HG03565 (cell line): Measurements from ENCODE around the gene MED23.
"Not testable (repeated sequence)": the region's sequence is repeated elsewhere in the genome, so short reads cannot be mapped to it uniquely, and the experiment has no call there.

Experiments used
- ATAC-seq: cut with Tn5 transposase; IDR thresholded peaks from one replicate; pipeline ENCODE4 v1.9.1; 2021; ENCODE audit warnings: mild to moderate bottlenecking, moderate library complexity; ENCODE audit not compliant: unreplicated experiment

The MED23 gene

GRCh38 chr6:131581523-131581922 lies 46.5 kb downstream of the MED23 start:
- ATAC-seq = no peak

GRCh38 chr6:131575834-131576478 lies 52.1 kb downstream of the MED23 start:
- no peak for ATAC-seq

GRCh38 chr6:131574686-131575085 lies 53.4 kb downstream of the MED23 start:
- ATAC-seq = no peak

- ATAC-seq = no peak
Measured at GRCh38 chr6:131574133-131574532, 53.9 kb downstream of the MED23 start.

- ATAC-seq = no peak
Measured at GRCh38 chr6:131572686-131573415, 55.2 kb downstream of the MED23 start, which contains the start of gene ARG1. Gene ARG1 (plus strand): TSS chr6:131573226. CDS start chr6:131573283, 57 bp downstream.

GRCh38 chr6:131568726-131569125 lies 59.3 kb downstream of the MED23 start:
- ATAC-seq = no peak

- no peak for ATAC-seq
Measured at GRCh38 chr6:131565056-131565455, 63.0 kb downstream of the MED23 start.

GRCh38 chr6:131561925-131562707 lies 65.9 kb downstream of the MED23 start:
- ATAC-seq = no peak

- ATAC-seq = no peak
Measured at GRCh38 chr6:131558922-131559321, 69.1 kb downstream of the MED23 start.

GRCh38 chr6:131555992-131556391 lies 72.0 kb downstream of the MED23 start:
- no peak for ATAC-seq

- no peak for ATAC-seq
Measured at GRCh38 chr6:131552572-131552971, 75.5 kb downstream of the MED23 start.

GRCh38 chr6:131551902-131552301 lies 76.1 kb downstream of the MED23 start:
- ATAC-seq = no peak

- no peak for ATAC-seq
Measured at GRCh38 chr6:131549811-131550210, 78.2 kb downstream of the MED23 start.

GRCh38 chr6:131548441-131548840 lies 79.6 kb downstream of the MED23 start:
- ATAC-seq = no peak

- no peak for ATAC-seq
Measured at GRCh38 chr6:131547488-131547887, 80.6 kb downstream of the MED23 start.

GRCh38 chr6:131545317-131545716 lies 82.7 kb downstream of the MED23 start:
- no peak for ATAC-seq

- ATAC-seq = not testable (repeated sequence)
Measured at GRCh38 chr6:131538615-131539014, 89.4 kb downstream of the MED23 start.

GRCh38 chr6:131532580-131533039 lies 95.4 kb downstream of the MED23 start:
- peak; percentile 87 for ATAC-seq

GRCh38 chr6:131531681-131532080 lies 96.4 kb downstream of the MED23 start:
- ATAC-seq = not testable (repeated sequence)

GRCh38 chr6:131530936-131531335 lies 97.1 kb downstream of the MED23 start:
- ATAC-seq = not testable (repeated sequence)

- no peak for ATAC-seq
Measured at GRCh38 chr6:131524695-131525336, 103.2 kb downstream of the MED23 start.
